Endothelial cell of umbilical vein (primary cell): ENCODE measurements around the gene ADARB1. TPM values are rescaled to one million over a fixed set of nuclear protein-coding genes. Genes with fewer than 3 reads are reported as not detected.

ENCODE experiments used
- BruUV-seq: library from RNA; stranded (reverse); fragments of 400-500 nt; replicated peaks from 2 replicates; lab custom pipeline; 2021; lab: Mats Ljungman, UMichigan
- CTCF ChIA-PET: fragments of 300-600, 350-600 bp; sonication (Branson Sonifier 250); formaldehyde crosslinking; loops from one replicate; lab custom pipeline; 2021; ENCODE audit warnings: antibody characterized with exemption, inconsistent platforms; lab: Charles Lee
- POLR2A ChIA-PET: fragments of 300-600, 350-600 bp; sonication (Branson Sonifier 250); formaldehyde crosslinking; loops from one replicate; lab custom pipeline; 2021; ENCODE audit warnings: antibody characterized with exemption, inconsistent platforms; lab: Charles Lee
- DNase-seq: peaks from one replicate; pipeline ENCODE4 v3.0.0-alpha.2; 2011; ENCODE audit warnings: low read depth, low spot score
- FAIRE-seq: peaks from 2 replicates; lab custom pipeline; 2011; peaks lifted over from hg19 to GRCh38; lab: Jason Lieb, UNC
- H2AFZ ChIP-seq: 2 replicates; pipeline ENCODE4 v1.6.0; 2012; ENCODE audit warnings: low read depth, low read length, control low read depth, inconsistent platforms
- H3K27ac ChIP-seq: 2 replicates; pipeline ENCODE4 v1.5.1; 2011; ENCODE audit warnings: low read depth, mild to moderate bottlenecking, control low read depth, low read length, moderate library complexity; ENCODE audit not compliant: insufficient read depth
- H3K27me3 ChIP-seq, 2 experiments: 2 replicates each; pipeline versions ENCODE4 v1.6.0 to v1.6.1; 2011; ENCODE audit warnings: low read length in 2 of 2, mixed read lengths in 1 of 2; ENCODE audit not compliant: control insufficient read depth in 2 of 2, insufficient read depth in 2 of 2
- H3K36me3 ChIP-seq, 2 experiments: 2 replicates in 1 of 2; 3 replicates in 1 of 2; pipeline ENCODE4 v1.5.1; 2011; ENCODE audit warnings: low read length in 2 of 2, mild to moderate bottlenecking in 1 of 2, moderate library complexity in 1 of 2; ENCODE audit not compliant: control insufficient read depth in 2 of 2, insufficient read depth in 2 of 2; ENCODE audit errors: extremely low read depth in 1 of 2
- H3K4me1 ChIP-seq: 3 replicates; pipeline ENCODE4 v1.5.1; 2011; ENCODE audit warnings: mild to moderate bottlenecking, low read length; ENCODE audit not compliant: control insufficient read depth, insufficient read depth; ENCODE audit errors: extremely low read depth
- H3K4me2 ChIP-seq: 2 replicates; pipeline ENCODE4 v1.6.1; 2011; ENCODE audit warnings: low read length, control low read depth, mixed read lengths; ENCODE audit not compliant: insufficient read depth
- H3K4me3 ChIP-seq, 3 experiments: fragments of 200-600 bp in 1 of 3; sonication (generic), shearing (Covaris generic) in 1 of 3; replicated peaks in 1 of 3; 2 replicates each; pipeline ENCODE4 v1.5.1; 2011 to 2016; ENCODE audit warnings: control low read depth in 3 of 3, low read length in 3 of 3, mild to moderate bottlenecking in 2 of 3, inconsistent platforms in 1 of 3, low read depth in 1 of 3, moderate library complexity in 1 of 3; ENCODE audit not compliant: insufficient read depth in 1 of 3
- H3K79me2 ChIP-seq: 2 replicates; pipeline ENCODE4 v1.6.0; 2012; ENCODE audit warnings: low read length, inconsistent platforms; ENCODE audit not compliant: control insufficient read depth, insufficient read depth
- H3K9ac ChIP-seq: replicated peaks from 2 replicates; pipeline ENCODE3; 2011; ENCODE audit warnings: low read length, control low read depth; ENCODE audit not compliant: insufficient read depth; ENCODE audit errors: extremely low read depth
- H3K9me1 ChIP-seq: replicated peaks from 3 replicates; pipeline ENCODE4 v1.6.0; 2011; ENCODE audit warnings: mild to moderate bottlenecking, low read length; ENCODE audit not compliant: control insufficient read depth, insufficient read depth; ENCODE audit errors: extremely low read depth
- H3K9me3 ChIP-seq: replicated peaks from 2 replicates; pipeline ENCODE4 v1.5.1; 2012; ENCODE audit warnings: low read length, inconsistent platforms; ENCODE audit not compliant: control insufficient read depth, insufficient read depth
- H4K20me1 ChIP-seq: replicated peaks from 2 replicates; pipeline ENCODE3; 2011; ENCODE audit warnings: mild to moderate bottlenecking, low read length; ENCODE audit not compliant: control insufficient read depth, insufficient read depth; ENCODE audit errors: extremely low read depth
- CTCF ChIP-seq, 2 donors: IDR thresholded peaks; 1 replicate in 1 of 2; 2 replicates in 1 of 2; pipeline ENCODE4 v1.5.1; 2011; ENCODE audit warnings: low read length in 2 of 2, mild to moderate bottlenecking in 2 of 2, moderate library complexity in 2 of 2, control low read depth in 1 of 2, inconsistent platforms in 1 of 2, low read depth in 1 of 2; ENCODE audit not compliant: insufficient read depth in 1 of 2; ENCODE audit errors: extremely low read depth in 1 of 2
- EZH2 ChIP-seq: IDR thresholded peaks from 2 replicates; pipeline ENCODE4 v1.6.1; 2012; ENCODE audit warnings: borderline replicate concordance, low read depth, mild to moderate bottlenecking, moderate library complexity, low read length, inconsistent platforms; ENCODE audit not compliant: severe bottlenecking
- FOS ChIP-seq: IDR thresholded peaks from 2 replicates; pipeline ENCODE4 v1.6.1; 2011; ENCODE audit warnings: mild to moderate bottlenecking, low read length, moderate library complexity, borderline replicate concordance; ENCODE audit not compliant: insufficient read depth
- GATA2 ChIP-seq: IDR thresholded peaks from 2 replicates; pipeline ENCODE4 v1.7.0; 2011; ENCODE audit warnings: low read depth, mild to moderate bottlenecking, moderate library complexity, mixed read lengths, low read length; ENCODE audit not compliant: insufficient read length, insufficient read depth
- JUN ChIP-seq: IDR thresholded peaks from 2 replicates; pipeline ENCODE4 v1.6.1; 2011; ENCODE audit warnings: borderline replicate concordance, low read depth; ENCODE audit not compliant: insufficient read length, insufficient read depth
- MAX ChIP-seq: IDR thresholded peaks from 2 replicates; pipeline ENCODE4 v1.6.1; 2011; ENCODE audit not compliant: insufficient read depth, insufficient read length
- MYC ChIP-seq: IDR thresholded peaks from one replicate; pipeline ENCODE4 v1.6.1; 2011; ENCODE audit warnings: mild to moderate bottlenecking, low read depth, low read length
- POLR2A ChIP-seq: IDR thresholded peaks from 2 replicates; pipeline ENCODE4 v1.6.1; 2012; ENCODE audit warnings: low read depth, mild to moderate bottlenecking, control low read depth, low read length
- POLR2AphosphoS5 ChIP-seq: IDR thresholded peaks from 2 replicates; pipeline ENCODE4 v1.6.1; 2012; ENCODE audit warnings: low read depth, mild to moderate bottlenecking, control low read depth, low read length, moderate library complexity; ENCODE audit not compliant: insufficient read depth
- dilution Hi-C: fragments of 300-500 bp; cut with MboI; formaldehyde crosslinking; loops from one replicate; pipeline ENCODE4 v1.15.0; 2019; ENCODE audit warnings: low sequenced_read_pairs; ENCODE audit not compliant: extremely low pct_ligation_motif_present
- intact Hi-C: fragments of 100-400 bp; cut with micrococcal nuclease; formaldehyde crosslinking; loops from one replicate; pipeline ENCODE4 v1.10.0; 2022
- polyA plus RNA-seq, 4 experiments: library from polyadenylated mRNA; depleted of rRNA in 3 of 4; stranded (reverse) in 3 of 4; unstranded in 1 of 4; fragments of >200 nt; gene quantifications; 2 replicates each; pipeline versions ENCODE4 v1.2.1 to v1.2.3, GENCODE V29; 2011 to 2012; ENCODE audit warnings: missing spikeins in 1 of 4
- total RNA-seq: library from RNA; stranded (reverse); gene quantifications from 2 replicates; pipeline ENCODE4 v1.2.3, GENCODE V29; 2021

ADARB1 gene
- total and polyA plus RNA-seq, 2 donors (not counting 3 experiments of a cell fraction or from before 2014, with no cell fraction given): 32.5 to 54.3 TPM

GRCh38 chr21:45122030-45122429 is 47.6 kb downstream of the ADARB1 start:
- ChIA-PET CTCF (interaction anchor here (1.2 to 8.9 kb wide), 6 partner anchors 7 to 172 kb away, joined by 4 to 64 read pairs (median 6); no protein-coding TSS in a partner anchor), POLR2A (no interaction called here)
- H3K4me3 ChIP-seq: no peak overlapping the region
- TF ChIP-seq JUN (no peak), MYC (no peak), EZH2 (no peak)
- DNase-seq (no peak), FAIRE-seq (no peak)
- H3K4me1 ChIP-seq: peaks cover 1% of the 10 kb centered on the region
- no peaks in the 10 kb centered on the region for H4K20me1 ChIP-seq
- H3K27me3 ChIP-seq: no peaks in the 10 kb centered on the region
- intact Hi-C loops (no loop called here), dilution Hi-C loops (no loop called here)
- H3K4me2 ChIP-seq: no peak overlapping the region
- no peak overlapping the region for H2AFZ ChIP-seq
- H3K36me3 ChIP-seq: peaks cover 0 to 3% of the 10 kb centered on the region in 2 experiments
- H3K79me2 ChIP-seq: peaks cover under 1% of the 10 kb centered on the region
- no peaks in the 10 kb centered on the region for H3K9me1 ChIP-seq
- H3K9ac ChIP-seq: no peak overlapping the region
- BruUV-seq: no TSS peak
- no peak overlapping the region for H3K27ac ChIP-seq
- H3K9me3 ChIP-seq: no peaks in the 10 kb centered on the region

- FAIRE-seq (no peak), DNase-seq (no peak)
- dilution Hi-C loops: no loop called here
- Histone ChIP-seq H4K20me1 (no peaks in the 10 kb centered on the region), H3K4me3 (no peak overlapping the region), H3K27ac (no peak overlapping the region), H3K36me3 (peaks cover 0 to 3% of the 10 kb centered on the region in 2 experiments), H3K27me3 (no peaks in the 10 kb centered on the region), H3K79me2 (no peaks in the 10 kb centered on the region), H3K9ac (no peak overlapping the region), H3K4me2 (no peak overlapping the region), H2AFZ (no peak overlapping the region), H3K9me1 (no peaks in the 10 kb centered on the region), H3K9me3 (no peaks in the 10 kb centered on the region), H3K4me1 (no peaks in the 10 kb centered on the region)
- ChIA-PET POLR2A (no interaction called here), CTCF (interaction anchor here (1.2 to 1.6 kb wide), 3 partner anchors 15 to 172 kb away, joined by 6 read pairs; no protein-coding TSS in a partner anchor)
- BruUV-seq: no TSS peak
- no peak for TF ChIP-seq POLR2A
- no peak for TF ChIP-seq CTCF (IDR thresholded peaks at IDR 0.05; ENCODE audit: extremely low read depth in 1 of 2, insufficient read depth in 1 of 2, low read depth in 1 of 2, low read length in 2 of 2)
- no peak for TF ChIP-seq MAX
- no peak for TF ChIP-seq MYC
- TF ChIP-seq GATA2: no peak
- no peak for TF ChIP-seq FOS
- TF ChIP-seq EZH2: no peak
- TF ChIP-seq POLR2AphosphoS5: no peak
- TF ChIP-seq JUN: no peak
- intact Hi-C loops: no loop called here
Measured at GRCh38 chr21:45122432-45123132, 48.2 kb downstream of the ADARB1 start.
